HG03457 (cell line): ENCODE results near the gene DHCR24.

Experiments
- ATAC-seq: cut with Tn5 transposase; IDR thresholded peaks from one replicate; pipeline ENCODE4 v1.9.1; 2021; ENCODE audit warnings: moderate number of reproducible peaks; ENCODE audit not compliant: unreplicated experiment

DHCR24 gene

DNA sequence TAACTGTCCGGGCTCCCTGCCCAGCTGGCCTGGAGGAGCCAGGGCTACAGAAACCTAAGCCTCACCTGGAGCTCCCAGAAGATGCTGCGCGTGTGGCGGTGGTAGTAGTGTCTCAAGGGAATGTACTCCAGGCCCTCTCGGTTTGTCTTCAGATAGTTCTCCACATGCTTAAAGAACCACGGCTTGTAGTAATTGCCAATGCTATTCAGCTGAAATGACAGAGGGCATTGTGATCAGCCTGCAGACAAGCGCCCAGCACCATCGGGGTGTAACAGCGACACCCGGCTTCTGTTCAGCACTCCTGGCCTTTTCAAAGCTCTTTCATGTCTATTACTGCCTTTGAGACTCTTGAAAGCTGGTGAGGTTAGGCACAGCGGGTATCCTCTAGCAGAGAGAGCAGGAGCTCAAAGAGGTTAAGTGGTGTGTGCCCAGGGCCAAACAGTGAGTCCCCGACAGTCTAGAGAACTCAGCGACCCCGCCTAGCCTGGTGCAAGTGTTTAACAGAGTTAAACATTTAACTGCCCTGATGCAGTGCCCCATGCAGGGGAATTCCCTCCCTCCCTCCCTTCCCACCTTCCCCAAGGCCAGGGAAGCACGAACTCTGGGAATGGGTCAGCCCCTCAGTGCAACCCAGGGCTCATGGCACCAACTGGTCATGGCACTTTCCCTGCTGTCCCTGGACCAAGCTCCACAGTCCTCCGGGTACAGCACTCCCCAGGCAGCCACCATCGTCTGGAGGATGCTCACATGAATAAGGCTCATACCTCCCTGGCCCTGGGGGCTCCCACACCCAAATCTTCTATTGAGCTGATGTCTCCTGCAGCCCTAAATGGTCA, 21.5 kb downstream of the DHCR24 start:
- ATAC-seq = no peak

DNA sequence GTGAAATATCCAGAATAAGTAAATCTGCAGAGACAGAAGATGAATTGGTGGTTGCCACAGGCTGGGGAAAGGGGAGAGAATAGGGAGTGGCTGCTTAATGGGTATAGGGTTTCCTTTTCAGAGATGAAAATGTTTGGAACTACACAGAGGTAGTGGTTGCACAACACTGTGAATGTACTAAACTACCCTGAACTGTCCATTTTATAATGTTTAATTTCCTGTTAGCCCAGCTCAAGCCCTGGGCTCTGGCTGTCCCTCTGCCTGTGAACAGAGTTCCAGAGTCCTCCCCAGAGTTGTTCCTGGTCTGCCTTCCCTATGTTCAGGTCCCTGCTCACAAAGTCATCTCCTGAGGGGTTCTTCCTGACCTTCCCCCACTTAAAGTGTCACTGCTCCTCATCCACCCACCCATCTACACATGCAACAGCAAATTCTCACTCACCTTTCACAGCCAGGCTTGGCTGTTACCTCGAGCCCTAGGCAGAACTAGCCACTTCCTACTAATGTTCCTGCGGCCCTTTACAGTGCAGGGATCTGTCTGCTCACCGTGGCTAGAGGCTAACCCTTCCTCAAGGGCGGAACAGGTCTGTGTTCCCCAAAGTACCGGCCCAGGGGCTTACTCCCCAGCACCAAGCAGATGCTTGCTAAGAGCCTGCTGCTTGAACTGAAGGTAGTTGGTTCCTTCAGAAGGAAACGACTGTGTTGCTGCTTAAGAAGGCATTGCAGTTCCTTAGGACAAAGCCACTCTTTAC, 22.4 kb downstream of the DHCR24 start:
- no peak for ATAC-seq

DNA sequence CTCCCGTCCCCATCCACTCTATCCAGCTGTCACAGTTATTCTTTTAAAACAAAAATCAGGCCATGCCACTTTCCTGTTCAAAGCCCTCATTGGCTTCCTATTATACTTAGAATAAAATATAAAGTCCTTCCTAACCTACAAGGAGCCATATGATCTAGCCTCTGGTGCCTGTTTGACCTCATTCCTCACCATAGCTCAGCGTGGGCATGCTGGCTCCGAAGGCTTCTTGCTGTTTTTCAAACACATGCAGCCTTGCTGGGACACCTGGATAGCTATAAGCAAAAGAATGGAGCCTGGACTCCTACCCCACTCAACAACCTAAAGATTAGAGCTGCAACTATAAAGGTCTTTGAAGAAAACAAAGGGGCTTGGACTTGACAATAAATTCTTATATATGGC, 23.7 kb downstream of the DHCR24 start:
- no peak for ATAC-seq

DNA sequence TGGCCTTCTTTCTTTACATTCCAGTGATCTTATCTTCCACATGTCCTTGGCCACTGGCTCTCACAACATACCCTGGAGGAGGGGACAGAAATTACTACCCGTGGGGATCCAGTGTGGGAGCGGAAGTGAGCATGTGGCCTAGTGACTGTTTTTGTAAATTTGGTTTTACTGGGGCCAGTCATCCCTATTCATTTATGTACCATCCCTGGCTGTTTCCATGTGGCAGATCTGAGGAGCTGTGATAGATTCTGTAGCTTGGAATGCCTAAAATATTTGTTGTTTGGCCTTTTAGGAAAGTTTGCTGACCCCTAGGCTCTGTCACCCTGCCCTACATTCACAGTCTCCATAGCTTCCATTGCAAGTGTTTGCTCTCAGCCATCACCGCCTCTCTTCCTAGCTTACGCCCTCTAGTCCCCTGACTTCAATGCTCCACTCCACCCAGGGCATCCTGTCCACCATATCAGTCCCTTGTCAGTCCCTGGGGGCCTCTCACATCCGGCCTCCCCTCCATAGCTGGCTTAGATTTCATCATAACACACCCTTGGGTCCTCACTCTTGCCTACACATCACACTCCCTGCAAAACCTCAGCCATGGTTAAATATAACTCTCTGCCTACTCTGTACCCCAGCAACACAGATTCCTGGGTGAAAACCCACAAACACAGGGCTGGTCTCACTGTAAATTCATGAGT, 25.8 kb downstream of the DHCR24 start:
- ATAC-seq = no peak

DNA sequence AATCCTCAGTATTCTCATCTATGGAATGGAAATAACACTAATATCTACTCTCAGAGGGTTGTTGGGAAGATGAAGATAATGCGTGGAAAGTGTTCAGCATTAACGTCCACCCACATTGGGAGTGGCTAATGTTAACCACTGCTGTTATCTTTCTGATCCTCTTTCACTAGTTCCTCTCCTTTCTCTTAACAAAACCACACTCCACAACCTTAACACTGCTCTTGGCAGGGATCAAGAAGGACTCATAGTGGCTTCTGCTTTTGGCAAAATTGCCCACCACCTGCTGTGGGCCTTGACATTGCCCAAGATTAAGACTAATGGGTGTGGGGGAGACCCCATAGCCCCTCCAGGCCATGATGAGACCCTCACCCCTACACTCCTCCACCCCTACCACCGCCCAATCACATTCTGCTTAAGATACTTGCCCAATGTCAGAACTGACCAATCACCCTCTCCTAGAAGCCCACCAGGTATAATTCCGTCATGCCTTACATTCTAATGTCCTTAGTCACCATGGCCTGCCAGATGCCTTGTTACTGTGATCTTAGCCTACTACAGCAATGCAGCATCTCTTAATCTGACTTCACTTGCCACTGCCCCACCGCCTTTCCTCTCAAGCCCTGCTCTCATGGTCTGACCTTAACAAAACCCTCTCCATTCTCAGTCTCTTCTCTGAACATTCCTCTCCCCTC, 27.1 kb downstream of the DHCR24 start:
- no peak for ATAC-seq

DNA sequence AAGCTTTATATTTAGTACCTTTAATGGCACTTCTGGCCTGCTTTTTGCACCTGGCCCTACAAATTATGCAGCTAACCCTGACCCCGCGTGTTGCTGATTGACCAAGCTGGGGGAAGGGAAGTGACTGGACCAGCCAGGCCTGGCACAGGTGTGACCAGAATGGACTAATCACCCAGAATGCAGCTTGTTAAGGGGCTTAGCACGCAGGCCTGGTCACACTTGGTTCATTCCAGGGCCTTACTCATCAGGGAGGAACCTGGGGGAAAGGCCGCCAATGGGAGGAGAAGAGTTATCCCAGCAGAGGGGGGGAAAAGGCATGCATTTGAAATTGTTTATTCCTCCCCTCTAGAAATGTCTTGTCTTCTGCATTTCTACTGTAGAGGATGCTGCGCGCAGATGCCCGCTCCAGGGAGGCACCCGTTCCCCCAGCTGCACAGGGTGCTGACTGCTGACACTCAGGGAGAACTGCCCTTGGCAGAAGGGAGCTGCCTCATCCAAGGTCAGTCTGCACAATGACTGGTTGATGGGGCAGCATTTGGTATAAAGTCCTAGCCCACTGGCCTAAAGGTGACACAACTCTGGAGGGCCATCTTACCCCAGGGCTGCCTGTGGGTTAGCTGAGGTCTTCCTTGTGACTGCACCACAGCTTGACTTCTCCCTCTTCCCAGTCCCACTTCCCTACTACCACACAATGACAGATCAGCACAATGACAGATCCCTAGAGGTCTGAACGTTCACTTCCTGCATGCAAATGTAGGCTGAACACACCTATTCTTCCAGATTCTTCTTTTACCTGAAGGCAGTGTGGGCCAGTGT, 29.0 kb downstream of the DHCR24 start:
- no peak for ATAC-seq

DNA sequence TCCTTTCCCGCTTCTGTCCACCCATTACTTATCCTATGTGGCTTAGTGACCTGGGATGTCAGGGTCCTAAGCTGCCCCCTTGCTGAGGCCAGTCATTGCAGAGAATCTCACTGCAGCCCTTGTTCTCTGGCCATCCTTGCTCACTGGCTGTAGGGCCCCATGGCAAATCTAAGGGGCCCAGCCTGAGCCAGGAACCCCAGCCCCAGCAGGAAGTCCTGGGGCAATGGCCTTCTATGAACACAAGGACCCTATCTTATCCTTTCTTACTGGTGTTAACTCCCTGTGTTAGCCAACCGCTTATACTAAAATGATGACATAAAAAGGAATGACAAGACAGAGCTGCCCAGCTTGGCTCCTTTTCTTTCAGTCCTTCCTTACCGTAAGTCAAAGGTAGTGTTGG, 29.9 kb downstream of the DHCR24 start:
- no peak for ATAC-seq

DNA sequence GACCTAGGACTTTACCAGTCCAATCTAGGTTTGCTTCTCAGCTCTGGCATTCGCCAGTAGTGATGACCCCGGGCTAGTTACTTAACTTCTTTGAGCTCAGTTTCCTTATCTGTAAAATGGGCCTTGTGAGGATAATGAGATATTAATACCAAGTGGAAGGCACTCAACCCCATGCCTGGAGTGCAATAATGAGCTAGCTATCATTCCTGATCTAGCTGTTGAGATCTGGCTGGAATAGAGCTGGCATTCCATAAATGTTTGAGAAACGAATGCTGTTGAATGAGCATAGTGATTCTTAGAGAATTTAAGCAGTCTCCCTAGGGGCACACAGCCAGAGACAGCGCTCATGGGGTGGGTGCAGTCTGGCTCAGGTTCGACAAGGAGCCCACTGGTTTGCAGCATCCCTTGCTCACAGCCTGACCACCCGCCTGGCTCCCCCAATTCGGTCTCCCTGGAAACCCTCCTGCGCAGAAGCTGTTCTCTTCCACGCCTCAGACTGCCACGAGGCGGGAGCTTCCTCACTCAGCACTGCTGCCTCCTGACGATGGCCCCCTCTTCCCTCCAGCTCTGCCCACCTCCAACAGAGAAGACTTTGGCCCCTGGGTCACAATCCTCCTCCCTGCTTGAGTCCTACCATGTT, 32.5 kb downstream of the DHCR24 start:
- ATAC-seq = no peak

DNA sequence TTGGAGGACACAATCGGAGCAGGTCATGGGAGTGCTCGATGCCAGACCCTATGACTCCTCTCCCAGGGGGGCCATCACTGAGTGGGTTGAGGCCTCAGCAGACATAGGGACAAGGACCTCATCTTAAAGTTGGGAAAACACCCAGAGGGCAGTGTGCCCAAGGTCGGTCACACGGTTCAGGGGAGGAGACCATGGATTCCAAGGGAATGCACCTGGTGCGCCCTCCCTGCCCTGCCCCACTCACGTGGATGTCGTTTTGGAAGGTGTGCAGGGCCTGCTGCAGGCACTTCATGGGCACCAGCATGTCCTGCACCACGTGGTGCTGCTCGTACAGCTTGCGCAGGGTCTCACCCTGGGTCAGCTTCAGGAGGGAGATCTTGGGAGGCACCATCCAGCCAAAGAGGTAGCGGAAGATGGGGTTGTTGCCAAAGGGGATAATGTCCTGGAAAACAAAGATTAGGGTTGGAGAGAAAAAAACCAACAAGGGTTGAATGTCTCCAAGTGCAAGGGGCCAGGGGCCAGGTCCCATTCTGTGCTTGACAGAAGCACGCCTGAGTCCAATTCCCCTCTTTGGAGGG, 33.1 kb downstream of the DHCR24 start:
- no peak for ATAC-seq

DNA sequence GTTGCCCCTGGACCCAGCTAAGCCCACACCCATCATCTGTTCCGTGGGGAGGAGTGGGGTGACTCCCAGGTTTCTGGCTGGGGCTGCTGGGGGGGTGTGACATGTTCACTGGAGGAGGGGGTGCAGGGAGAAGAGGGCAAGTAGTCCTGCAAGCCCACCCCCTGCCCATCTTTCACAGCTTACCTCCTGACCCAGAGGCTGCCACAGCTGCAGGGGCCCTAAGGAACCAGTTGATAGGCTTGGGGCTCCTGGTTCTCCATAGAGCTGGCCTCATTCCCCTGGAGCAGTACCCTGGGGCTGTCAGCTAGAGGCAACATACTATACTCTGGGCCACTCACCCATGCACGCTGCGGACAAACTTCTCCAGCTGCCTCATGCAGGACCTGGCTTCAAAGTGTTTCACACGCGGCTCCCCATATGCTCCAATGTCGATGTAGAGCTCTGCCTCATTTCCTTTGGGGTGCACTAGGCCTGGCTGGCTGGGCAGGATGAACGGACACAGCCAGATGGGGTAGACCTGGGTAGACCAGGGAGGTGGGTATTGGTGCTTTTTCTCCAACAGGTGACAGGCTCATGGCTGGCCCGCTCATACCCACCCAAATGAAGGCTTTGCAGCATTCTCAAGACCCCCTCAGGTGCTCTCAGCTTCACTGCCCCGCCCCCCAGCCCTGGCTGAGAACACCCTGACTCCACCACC, 33.8 kb downstream of the DHCR24 start:
- ATAC-seq = no peak

DNA sequence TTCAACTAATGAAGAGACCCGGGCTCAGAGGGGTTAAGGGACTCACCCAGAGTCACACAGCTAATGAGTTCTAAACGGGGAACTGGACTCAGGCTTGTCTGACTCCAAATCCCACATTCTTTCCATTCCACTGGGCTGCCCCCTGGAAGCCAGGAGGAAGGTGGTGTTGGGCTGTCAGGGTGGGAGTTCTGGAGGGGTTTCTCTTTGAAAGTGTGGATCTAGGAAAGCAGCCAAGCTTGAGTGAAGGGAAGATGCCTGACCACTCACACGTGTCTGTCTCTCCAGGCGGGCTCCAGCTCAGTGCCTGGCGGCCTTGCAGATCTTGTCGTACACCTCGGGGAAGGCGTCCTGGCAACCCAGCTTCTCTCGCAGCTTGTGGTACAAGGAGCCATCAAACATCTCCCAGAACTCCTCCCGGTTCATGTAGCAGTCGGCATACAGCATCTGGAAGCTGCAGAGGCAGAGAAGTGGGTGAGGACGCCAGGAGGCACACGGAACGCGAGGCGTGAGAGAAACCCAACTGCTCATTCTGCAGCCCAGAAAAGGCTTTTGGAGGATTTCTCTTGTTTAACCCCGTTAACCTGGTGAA, 35.0 kb downstream of the DHCR24 start:
- no peak for ATAC-seq

DNA sequence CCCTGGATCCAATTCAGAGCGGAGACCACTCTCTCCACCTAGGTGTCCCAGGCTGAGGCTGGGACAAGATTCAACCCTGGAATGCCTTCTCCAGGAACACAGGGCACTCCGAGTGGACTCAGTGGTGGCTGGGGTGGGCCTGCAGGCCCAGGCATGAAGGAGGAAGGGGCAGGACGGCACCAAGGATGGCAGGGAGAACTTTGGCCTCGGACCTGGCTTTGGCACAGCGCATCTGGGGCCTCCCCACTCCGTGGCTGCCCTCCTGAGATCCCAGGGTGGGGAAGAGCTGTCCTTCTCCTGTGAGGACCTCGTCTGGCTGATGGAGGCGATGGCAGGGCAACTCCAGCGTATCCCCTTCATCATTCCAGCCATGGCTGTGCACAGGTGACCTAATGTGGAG, 35.6 kb downstream of the DHCR24 start:
- ATAC-seq = no peak

DNA sequence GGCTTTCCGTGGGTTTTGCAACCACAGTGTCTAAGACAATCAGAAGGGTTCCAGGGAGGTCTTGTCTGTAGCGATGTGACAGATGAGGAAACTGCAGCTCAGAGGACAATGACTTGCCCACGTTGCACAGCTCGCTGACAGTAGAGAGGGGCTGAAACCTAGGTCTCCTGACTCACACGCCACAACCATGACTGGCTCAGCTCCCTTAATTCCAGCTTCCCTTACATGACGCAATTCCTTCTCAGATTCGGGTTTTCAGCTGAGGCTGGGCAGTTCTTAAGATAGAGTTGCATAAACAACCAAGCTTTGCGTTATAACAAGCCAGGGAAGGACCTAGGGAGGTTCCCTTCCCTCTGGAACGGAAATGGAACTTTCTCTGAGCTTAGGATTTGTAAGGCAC, 36.3 kb downstream of the DHCR24 start:
- no peak for ATAC-seq

DNA sequence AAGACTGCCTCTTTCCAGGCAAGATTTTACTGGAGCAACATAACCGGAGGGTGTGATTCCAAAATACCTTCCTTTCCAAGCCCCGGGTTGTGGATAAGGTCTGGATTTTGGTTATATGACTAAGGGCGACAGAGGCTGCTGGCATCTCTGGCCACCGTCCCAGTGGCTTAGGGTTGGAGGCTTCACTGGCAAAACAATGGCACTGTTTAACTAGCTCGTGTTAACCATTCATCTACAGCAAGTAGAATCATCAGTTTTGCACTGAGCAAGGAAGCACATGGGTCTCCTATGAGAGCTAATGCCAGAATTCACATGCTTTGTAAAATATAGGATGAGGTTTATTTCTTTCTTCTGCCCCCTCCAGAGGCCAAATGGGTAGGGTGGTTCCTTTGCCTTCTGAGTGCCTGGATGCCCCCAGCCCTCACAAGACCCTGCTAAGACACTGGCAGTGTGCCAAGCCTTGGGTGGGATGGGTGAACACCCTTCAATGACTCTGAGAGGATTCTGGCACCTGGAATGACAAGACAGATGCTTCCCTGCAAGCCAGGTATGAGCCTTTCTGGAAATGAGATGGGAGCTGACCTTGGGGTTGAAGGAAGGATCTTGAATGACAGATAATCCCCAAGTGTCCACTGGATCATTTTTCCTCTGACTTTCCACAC, 36.8 kb downstream of the DHCR24 start:
- ATAC-seq = no peak

DNA sequence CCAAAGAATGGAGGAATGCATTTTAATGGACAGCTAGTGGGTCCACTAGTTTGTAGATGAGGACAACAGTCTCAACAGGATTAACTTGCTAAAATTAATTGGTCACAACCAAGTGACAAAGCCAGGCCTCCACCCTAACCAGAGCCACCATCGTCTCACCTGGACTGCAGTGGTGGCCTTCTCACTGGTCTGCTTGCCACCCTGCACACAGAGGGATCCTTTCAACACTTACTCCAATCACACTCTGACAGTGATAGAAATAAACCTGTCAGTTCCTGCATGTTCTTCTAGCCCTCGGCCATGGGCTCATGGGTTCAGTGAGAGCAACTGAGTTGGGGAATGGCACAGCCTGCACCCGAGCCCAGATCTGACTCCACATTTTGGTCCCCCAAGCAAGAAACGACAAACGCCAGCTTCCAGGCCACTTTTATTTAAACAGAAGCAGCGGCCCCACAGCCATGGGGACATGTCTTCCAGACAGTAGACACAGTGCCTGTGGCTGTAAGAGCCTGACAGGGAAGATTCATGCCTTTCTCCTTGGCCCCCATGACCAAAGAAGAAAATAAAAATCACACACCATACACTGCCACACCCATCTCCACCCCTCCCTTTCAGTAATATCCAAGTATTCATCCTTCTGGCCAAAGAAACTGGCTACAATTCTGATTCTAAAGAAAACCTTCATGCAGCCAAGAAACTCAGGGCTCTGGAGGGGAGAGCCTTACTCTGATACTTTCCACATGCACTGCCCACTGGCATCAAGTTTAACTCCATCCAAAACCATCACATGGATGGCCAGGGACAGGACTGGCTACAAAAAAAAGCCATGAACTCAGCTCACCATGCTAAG, 37.6 kb downstream of the DHCR24 start:
- ATAC-seq = no peak

DNA sequence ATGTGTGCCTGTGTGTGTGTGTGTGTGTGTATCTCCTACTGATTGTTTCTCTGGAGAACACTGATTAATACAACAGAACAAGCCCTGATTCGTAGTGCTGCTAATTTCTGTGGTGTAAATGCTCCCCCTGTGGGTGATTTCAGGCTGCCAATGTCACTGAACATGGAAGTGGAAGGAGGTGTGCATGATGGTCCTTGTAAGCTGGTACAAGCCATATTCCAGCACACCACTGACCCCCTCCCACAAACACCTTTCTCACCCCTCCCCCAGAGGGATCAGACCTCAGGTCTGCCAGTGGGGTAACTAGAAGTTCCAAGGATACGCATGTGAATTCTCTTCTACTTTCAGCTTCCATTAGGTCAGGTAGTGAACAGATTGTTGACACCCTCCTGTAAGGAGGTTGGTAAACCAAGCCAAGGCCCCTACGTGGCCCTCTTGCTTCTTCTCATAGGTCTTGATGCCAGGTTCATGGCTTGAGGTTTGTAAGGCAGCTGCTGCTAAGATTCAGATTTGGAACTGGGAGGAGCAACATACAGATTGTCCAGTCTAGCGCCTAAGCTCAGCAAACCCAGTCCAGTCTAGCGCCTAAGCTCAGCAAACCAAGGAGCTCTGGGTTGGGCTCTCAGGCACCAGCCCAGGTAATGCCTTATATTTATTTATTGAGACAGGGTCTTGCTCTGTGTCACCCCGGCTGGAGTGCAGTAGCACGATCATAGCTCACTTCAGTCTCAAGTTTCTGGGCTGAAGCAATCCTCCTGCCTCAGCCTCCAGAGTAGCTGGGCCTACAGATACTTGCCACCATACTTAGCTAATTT, 38.7 kb downstream of the DHCR24 start:
- ATAC-seq = no peak
